ENCODE data around the gene OSBPL5.

Gene OSBPL5

DNA sequence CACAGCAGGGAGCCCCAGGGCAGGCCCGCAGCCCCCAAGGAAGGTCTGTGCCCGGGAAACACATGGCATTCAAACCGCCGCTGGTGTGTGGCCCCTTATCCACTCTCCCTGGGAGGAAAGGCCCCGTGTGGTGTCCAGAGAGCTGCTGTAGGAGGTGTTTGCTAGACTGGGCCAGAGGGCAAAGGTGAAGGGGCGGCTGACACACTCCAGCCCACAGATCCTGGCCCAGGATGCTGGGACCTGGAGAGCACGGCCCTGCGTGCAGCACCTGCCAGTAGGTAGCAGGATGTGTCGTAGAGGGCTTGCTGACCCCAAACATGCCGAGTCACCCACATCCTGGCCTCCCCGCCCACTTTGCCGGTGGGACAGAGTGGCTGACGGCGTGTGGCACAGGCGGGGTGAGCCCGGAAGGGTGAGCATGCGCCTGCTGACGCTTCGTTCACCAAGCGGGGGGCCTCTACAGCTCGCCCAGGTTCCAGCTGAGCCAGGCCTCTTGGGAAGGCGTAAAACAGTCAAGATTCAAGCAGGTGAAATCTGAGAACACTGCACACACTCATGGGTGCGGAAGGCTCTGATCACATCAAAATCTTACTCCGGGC, 11.0 kb downstream of the OSBPL5 start:
- no peaks in the 10 kb centered on the region for H3K36me3 ChIP-seq (ENCODE audit: control insufficient read depth, insufficient read depth, low read length)
- H3K27ac ChIP-seq (ENCODE audit: low read depth, low read length), result no peak overlapping the region
- H3K27me3 ChIP-seq (ENCODE audit: control insufficient read depth, insufficient read depth, low read length), result no peaks in the 10 kb centered on the region; the same call in 1 of the 2 replicates
- peaks cover 42% of the 10 kb centered on the region for H3K4me1 ChIP-seq (ENCODE audit: control insufficient read depth, insufficient read depth, low read length)
- no peaks in the 10 kb centered on the region for H3K9me3 ChIP-seq (ENCODE audit: control insufficient read depth, insufficient read depth, low read depth, low read length)
- no peak overlapping the region for H3K4me3 ChIP-seq (ENCODE audit: low read depth, low read length)
- no peak overlapping the region for H3K9ac ChIP-seq (ENCODE audit: low read length)

DNA sequence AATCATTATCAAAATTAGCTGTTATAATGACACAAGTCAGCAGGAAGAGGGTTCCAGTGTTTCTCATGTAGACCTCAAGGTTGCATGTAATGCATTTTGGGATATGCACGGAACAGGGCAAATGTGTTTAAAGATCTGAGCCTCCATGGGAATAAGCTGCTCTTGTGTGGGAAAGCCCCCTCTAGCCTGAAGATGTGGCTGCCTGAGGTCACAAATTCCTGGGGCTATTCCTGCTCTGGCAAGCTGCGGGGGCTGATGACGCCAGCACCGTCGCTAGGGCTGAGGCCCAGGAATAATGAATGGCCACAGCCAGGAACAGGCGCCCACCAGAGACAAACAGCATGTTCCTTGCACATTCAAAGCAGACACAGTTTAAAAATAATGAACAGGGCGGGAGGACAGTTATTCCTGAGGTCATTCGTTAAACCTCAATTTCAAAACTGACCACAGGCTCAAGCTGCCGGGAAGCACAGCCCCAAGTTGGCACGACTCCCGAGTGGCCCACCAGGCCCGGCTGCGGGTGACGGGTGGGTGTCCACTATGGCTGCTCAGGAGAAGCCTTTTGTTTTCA, 11.7 kb downstream of the OSBPL5 start:
- Histone ChIP-seq H3K27me3 (ENCODE audit: control insufficient read depth, insufficient read depth, low read length) (no peaks in the 10 kb centered on the region; the same call in 1 of the 2 replicates), H3K36me3 (ENCODE audit: control insufficient read depth, insufficient read depth, low read length) (no peaks in the 10 kb centered on the region), H3K9ac (ENCODE audit: low read length) (no peak overlapping the region), H3K9me3 (ENCODE audit: control insufficient read depth, insufficient read depth, low read depth, low read length) (no peaks in the 10 kb centered on the region), H3K27ac (ENCODE audit: low read depth, low read length) (no peak overlapping the region), H3K4me3 (ENCODE audit: low read depth, low read length) (no peak overlapping the region), H3K4me1 (ENCODE audit: control insufficient read depth, insufficient read depth, low read length) (peaks cover 41% of the 10 kb centered on the region)

DNA sequence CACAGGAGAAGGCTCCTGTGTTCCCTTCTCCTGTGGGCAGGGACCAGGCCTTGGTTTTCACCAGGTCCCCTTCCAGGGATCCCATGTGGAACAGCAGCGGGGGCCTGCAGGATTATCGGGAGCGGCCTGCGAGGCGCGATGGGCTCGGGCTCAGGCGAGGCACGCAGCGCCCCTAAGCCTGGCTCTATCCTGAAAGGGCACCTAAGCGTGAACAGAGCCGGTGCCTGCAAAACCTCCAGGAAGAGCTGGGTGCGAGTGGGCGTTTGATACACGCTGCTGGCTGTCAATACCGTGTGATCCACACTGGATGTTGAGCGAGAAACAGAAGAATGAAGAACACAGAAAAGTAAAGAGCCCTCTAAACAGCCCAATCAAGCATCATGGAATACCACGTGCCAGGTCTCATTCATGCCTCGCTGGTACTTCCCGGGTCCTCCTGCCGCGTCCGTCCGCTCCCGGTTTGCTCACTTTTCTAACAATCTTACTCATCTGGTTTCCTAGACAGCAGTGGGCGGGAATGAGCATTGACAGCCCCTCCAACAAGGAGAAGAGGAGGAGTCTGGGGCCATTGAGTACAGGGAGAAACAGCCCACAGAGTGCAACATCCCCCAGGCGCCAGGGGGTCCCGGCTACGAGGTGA, 12.5 kb downstream of the OSBPL5 start:
- Histone ChIP-seq H3K27ac (ENCODE audit: low read depth, low read length) (no peak overlapping the region), H3K4me1 (ENCODE audit: control insufficient read depth, insufficient read depth, low read length) (peaks cover 41% of the 10 kb centered on the region), H3K27me3 (ENCODE audit: control insufficient read depth, insufficient read depth, low read length) (no peaks in the 10 kb centered on the region; the same call in 1 of the 2 replicates), H3K9ac (ENCODE audit: low read length) (no peak overlapping the region), H3K9me3 (ENCODE audit: control insufficient read depth, insufficient read depth, low read depth, low read length) (no peaks in the 10 kb centered on the region), H3K4me3 (ENCODE audit: low read depth, low read length) (no peak overlapping the region), H3K36me3 (ENCODE audit: control insufficient read depth, insufficient read depth, low read length) (no peaks in the 10 kb centered on the region)

DNA sequence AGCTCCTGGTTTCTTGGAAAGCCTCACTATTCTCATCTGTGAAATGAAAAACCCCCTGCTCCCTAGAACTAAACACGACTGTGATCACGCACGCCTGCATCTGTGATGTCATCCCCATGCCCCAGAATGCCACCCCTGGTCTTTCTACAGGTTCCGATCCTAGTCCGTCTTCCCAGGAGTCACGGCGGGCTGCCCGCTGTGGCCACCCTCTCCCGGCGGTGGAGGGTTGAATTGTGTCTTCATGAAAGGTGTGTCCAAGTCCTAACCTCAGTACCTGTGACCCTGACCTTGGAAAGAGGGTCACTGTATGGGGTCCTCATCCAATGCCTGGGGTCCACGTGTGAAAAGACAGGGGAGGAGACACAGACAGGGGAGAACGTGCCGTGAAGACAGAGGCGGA, 14.4 kb downstream of the OSBPL5 start:
- Histone ChIP-seq H3K27ac (ENCODE audit: low read depth, low read length) (no peak overlapping the region), H3K9me3 (ENCODE audit: control insufficient read depth, insufficient read depth, low read depth, low read length) (no peaks in the 10 kb centered on the region)

DNA sequence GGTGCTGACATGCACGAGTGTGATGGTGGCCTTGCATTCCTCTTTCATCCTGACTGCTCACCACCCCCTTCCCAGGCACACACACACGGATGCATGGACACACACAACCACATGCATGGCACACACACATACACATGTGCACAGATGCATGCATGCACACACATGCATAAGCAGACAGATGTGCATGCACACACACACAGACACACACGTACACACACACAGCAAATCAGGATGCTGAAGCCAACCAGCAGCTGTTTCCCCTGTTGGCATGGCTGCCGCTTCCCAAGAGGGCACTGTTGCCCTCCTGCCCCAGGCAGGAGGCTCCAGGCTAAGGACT, 15.3 kb downstream of the OSBPL5 start:
- no peak overlapping the region for H3K27ac ChIP-seq (ENCODE audit: low read depth, low read length)
- H3K4me1 ChIP-seq (ENCODE audit: control insufficient read depth, insufficient read depth, low read length), result peaks cover 34% of the 10 kb centered on the region

More for the DNA sequence above, 14.4 kb downstream of the OSBPL5 start:
- H3K9ac ChIP-seq (ENCODE audit: low read length), result no peak overlapping the region
- H3K36me3 ChIP-seq (ENCODE audit: control insufficient read depth, insufficient read depth, low read length), result no peaks in the 10 kb centered on the region
- H3K4me1 ChIP-seq (ENCODE audit: control insufficient read depth, insufficient read depth, low read length), result peaks cover 37% of the 10 kb centered on the region
- H3K27me3 ChIP-seq (ENCODE audit: control insufficient read depth, insufficient read depth, low read length), result no peaks in the 10 kb centered on the region; the same call in 1 of the 2 replicates
- H3K4me3 ChIP-seq (ENCODE audit: low read depth, low read length), result no peak overlapping the region

DNA sequence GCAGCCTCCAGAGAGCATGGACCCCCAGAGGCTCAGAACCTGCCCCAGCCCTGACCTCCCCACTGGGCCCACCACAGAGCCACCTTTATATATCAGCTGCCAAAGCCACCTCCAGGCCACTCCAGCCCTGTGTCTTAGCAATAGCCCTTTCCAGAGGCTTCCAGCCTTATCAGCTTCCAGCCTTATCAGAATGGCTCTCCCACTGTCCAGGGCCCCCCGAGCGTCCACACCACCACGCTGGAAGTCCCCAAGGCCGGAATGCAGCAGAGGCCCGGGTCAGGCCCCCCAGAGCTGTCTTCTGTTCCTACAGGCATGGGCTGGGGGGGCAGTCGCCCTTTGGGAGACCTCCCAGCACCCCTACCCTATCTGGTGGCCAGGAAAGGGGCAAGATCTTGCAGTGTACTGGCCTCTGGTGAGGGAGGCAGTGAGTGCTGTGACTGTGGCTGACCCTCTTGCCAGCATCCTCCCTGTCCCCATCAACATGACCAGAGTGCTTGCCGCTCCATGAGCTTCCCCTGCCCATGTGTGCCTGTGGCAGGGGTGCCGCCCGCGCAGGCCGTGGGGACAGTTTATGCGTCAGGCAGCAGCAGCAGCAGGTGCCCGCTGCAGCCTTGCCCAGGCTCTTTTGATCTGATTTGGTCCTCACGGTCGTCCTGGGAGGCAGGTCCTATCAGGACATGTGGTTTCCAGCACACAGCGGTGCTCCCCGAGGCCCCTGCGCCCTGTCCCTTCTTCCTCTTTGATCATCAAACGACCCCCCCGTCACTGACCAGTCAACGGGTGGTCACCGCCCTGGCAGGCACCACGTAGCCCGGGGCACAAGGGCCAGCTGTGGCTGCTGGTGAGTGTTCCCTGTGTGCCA, 15.9 kb downstream of the OSBPL5 start:
- Histone ChIP-seq H3K9ac (ENCODE audit: low read length) (peak overlapping the region; percentile 19), H3K4me3 (ENCODE audit: low read depth, low read length) (no peak overlapping the region), H3K9me3 (ENCODE audit: control insufficient read depth, insufficient read depth, low read depth, low read length) (no peaks in the 10 kb centered on the region), H3K27me3 (ENCODE audit: control insufficient read depth, insufficient read depth, low read length) (no peaks in the 10 kb centered on the region; the same call in 1 of the 2 replicates), H3K27ac (ENCODE audit: low read depth, low read length) (no peak overlapping the region), H3K36me3 (ENCODE audit: control insufficient read depth, insufficient read depth, low read length) (no peaks in the 10 kb centered on the region), H3K4me1 (ENCODE audit: control insufficient read depth, insufficient read depth, low read length) (peaks cover 30% of the 10 kb centered on the region)

More for the DNA sequence above, 15.3 kb downstream of the OSBPL5 start:
- no peaks in the 10 kb centered on the region; the same call in 1 of the 2 replicates for H3K27me3 ChIP-seq (ENCODE audit: control insufficient read depth, insufficient read depth, low read length)
- H3K9ac ChIP-seq (ENCODE audit: low read length), result no peak overlapping the region
- H3K4me3 ChIP-seq (ENCODE audit: low read depth, low read length), result no peak overlapping the region
- no peaks in the 10 kb centered on the region for H3K36me3 ChIP-seq (ENCODE audit: control insufficient read depth, insufficient read depth, low read length)
- H3K9me3 ChIP-seq (ENCODE audit: control insufficient read depth, insufficient read depth, low read depth, low read length), result no peaks in the 10 kb centered on the region

DNA sequence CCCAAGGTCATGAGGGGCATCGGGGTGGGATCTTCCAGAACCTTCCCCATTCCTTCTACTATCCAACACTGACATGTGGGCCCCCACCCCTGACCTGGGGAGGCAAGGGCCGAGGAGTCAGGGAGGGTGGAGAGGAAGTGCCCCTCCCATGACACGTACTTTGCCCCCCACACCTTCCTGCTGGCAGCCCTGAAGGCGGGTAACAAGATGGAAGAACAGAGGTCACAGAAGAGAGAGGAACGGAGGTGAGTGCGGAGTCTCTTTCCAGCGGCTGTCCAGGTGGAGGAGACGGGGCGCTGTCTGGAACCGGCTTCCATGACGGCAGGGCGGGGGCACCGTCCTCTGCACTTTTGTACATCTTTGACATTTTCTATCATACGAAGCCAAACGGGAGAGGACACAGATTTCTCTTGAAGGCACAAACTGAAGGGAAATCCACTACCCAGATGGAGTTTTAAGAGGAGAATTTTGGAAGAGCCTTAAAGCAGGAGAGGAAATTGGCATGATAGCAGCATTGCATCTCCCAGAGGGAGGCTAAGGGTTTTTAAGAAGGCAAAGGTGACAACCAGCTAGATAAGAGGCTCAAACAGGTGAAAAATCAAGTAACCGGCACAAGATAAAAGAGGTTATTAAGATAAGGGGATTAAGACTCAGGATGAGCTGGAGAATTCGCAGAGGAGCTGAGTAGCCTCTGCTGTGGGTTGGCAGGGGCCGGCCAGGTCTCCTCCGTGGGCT, 16.7 kb downstream of the OSBPL5 start:
- H3K9ac ChIP-seq (ENCODE audit: low read length), result peak overlapping the region; percentile 19
- H3K9me3 ChIP-seq (ENCODE audit: control insufficient read depth, insufficient read depth, low read depth, low read length), result no peaks in the 10 kb centered on the region
- H3K36me3 ChIP-seq (ENCODE audit: control insufficient read depth, insufficient read depth, low read length), result no peaks in the 10 kb centered on the region
- H3K27ac ChIP-seq (ENCODE audit: low read depth, low read length), result no peak overlapping the region
- H3K4me3 ChIP-seq (ENCODE audit: low read depth, low read length), result no peak overlapping the region
- H3K27me3 ChIP-seq (ENCODE audit: control insufficient read depth, insufficient read depth, low read length), result no peaks in the 10 kb centered on the region; the same call in 1 of the 2 replicates
- peaks cover 23% of the 10 kb centered on the region; the same call in 1 of the 2 replicates for H3K4me1 ChIP-seq (ENCODE audit: control insufficient read depth, insufficient read depth, low read length)

DNA sequence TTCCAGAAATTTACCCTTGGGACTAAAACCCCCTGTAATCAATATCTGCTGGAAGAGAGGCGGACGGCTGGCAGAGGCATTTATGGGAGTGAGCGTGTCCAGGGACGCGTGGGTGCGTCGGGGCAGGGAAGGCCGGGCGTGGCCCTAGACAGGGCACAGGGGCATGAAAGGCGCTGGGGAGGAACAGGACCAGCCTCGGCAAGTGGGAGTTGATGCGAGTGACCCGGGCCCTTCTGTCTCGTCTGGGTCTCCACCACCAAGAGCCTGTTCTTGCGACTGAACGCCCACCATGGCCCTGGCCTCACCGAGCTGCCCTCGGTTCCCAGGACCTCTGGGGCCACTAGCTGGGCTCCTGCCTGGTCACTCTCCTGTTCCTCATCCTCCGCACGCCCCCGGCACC, 17.5 kb downstream of the OSBPL5 start:
- Histone ChIP-seq H3K4me3 (ENCODE audit: low read depth, low read length) (no peak overlapping the region), H3K4me1 (ENCODE audit: control insufficient read depth, insufficient read depth, low read length) (peaks cover 18% of the 10 kb centered on the region; the same call in 1 of the 2 replicates), H3K36me3 (ENCODE audit: control insufficient read depth, insufficient read depth, low read length) (no peaks in the 10 kb centered on the region), H3K27me3 (ENCODE audit: control insufficient read depth, insufficient read depth, low read length) (no peaks in the 10 kb centered on the region; the same call in 1 of the 2 replicates), H3K9me3 (ENCODE audit: control insufficient read depth, insufficient read depth, low read depth, low read length) (no peaks in the 10 kb centered on the region), H3K27ac (ENCODE audit: low read depth, low read length) (no peak overlapping the region), H3K9ac (ENCODE audit: low read length) (no peak overlapping the region)

DNA sequence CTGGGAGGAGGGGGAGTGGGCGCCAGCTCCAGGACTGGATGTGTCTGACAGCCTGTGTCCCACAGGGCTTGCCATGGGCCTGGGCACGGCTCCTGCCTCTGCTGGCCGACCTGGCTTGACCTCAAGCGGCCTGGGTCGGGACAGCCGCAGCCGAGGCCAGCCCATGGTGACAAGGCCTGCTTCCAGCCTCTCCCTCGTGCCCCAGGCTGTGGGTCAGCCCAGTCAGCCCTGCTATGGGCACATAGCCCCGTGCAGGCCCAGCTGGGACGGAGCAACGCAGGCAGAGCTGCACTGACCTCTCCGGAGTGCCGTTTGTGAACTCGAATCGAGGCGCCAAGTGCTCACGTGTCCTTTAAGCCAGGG, 17.9 kb downstream of the OSBPL5 start:
- H3K9ac ChIP-seq (ENCODE audit: low read length), result no peak overlapping the region
- H3K4me3 ChIP-seq (ENCODE audit: low read depth, low read length), result no peak overlapping the region
- peaks cover 18% of the 10 kb centered on the region; the same call in 1 of the 2 replicates for H3K4me1 ChIP-seq (ENCODE audit: control insufficient read depth, insufficient read depth, low read length)
- H3K27ac ChIP-seq (ENCODE audit: low read depth, low read length), result no peak overlapping the region
- no peaks in the 10 kb centered on the region; the same call in 1 of the 2 replicates for H3K27me3 ChIP-seq (ENCODE audit: control insufficient read depth, insufficient read depth, low read length)
- H3K9me3 ChIP-seq (ENCODE audit: control insufficient read depth, insufficient read depth, low read depth, low read length), result no peaks in the 10 kb centered on the region
- no peaks in the 10 kb centered on the region for H3K36me3 ChIP-seq (ENCODE audit: control insufficient read depth, insufficient read depth, low read length)

DNA sequence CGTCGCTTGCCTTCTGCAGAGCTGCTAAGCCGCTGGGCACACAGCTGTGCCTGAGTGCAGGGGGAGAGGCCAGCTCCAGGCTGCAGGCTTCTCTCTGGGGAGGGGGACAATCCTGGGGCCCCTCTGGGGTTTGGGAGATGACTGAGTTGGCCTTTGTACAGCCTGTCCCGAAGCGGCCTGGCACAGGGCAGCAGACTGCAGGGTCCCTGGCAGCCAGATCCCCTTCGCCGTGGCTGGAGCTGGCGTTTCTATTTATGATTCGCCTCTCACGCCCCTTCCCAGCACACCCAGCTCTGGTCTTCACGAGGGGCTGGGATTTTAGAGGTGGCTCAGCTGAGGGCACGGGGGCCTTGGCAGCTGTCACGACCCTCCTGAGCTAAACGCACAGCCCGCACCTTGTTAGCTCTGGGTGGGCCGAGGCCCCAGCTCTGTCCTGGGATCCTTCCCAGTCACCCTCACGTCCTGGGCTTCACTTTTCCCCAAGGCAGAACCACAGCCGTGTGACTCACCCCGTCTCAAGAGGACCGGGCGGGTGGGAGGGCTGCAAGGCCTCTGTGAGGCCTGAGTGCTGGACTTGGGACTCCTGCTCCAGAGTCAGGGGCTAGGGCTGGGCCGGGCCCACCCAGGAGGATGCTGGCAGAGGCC, 18.4 kb downstream of the OSBPL5 start:
- H3K4me1 ChIP-seq (ENCODE audit: control insufficient read depth, insufficient read depth, low read length), result peaks cover 18% of the 10 kb centered on the region; the same call in 1 of the 2 replicates
- H3K4me3 ChIP-seq (ENCODE audit: low read depth, low read length), result no peak overlapping the region
- no peaks in the 10 kb centered on the region; the same call in 1 of the 2 replicates for H3K27me3 ChIP-seq (ENCODE audit: control insufficient read depth, insufficient read depth, low read length)
- no peaks in the 10 kb centered on the region for H3K9me3 ChIP-seq (ENCODE audit: control insufficient read depth, insufficient read depth, low read depth, low read length)
- no peak overlapping the region for H3K27ac ChIP-seq (ENCODE audit: low read depth, low read length)
- H3K36me3 ChIP-seq (ENCODE audit: control insufficient read depth, insufficient read depth, low read length), result no peaks in the 10 kb centered on the region
- H3K9ac ChIP-seq (ENCODE audit: low read length), result no peak overlapping the region

Measured in HUES6 (cell line).